PC-9 (cell line): ENCODE data around the gene COPG1. TPM values are rescaled to one million over a fixed set of nuclear protein-coding genes. Genes with fewer than 3 reads are reported as not detected.
A peak's percentile ranks its signal among the peaks of the same experiment; 100 is the strongest.

Experiments used
- BruUV-seq: library from RNA; stranded (reverse); fragments of 400-500 nt; replicated peaks from 2 replicates; lab custom pipeline; 2021; lab: Mats Ljungman, UMichigan
- CTCF ChIA-PET: fragments of 300-600 bp; sonication (Branson Sonifier 250); formaldehyde crosslinking; loops from one replicate; lab custom pipeline; 2022; ENCODE audit warnings: antibody characterized with exemption; lab: Charles Lee
- POLR2A ChIA-PET: fragments of 300-600 bp; sonication (Branson Sonifier 250); formaldehyde crosslinking; loops from one replicate; lab custom pipeline; 2022; ENCODE audit warnings: antibody characterized with exemption; ENCODE audit not compliant: unreplicated experiment; lab: Charles Lee
- DNase-seq, 2 experiments: peaks; one replicate each; pipeline versions ENCODE4 v3.0.0 to v3.0.0-alpha.2; 2015 to 2022; ENCODE audit warnings: mixed read lengths in 1 of 2
- H2AFZ ChIP-seq: fragments of 200-600 bp; sonication (generic); 2 replicates; pipeline ENCODE4 v1.8.1; 2017; ENCODE audit warnings: antibody characterized with exemption
- H3F3A ChIP-seq: fragments of 200-600 bp; sonication (generic); 2 replicates; pipeline ENCODE4 v1.8.1; 2017; ENCODE audit warnings: antibody characterized with exemption, mild to moderate bottlenecking, low read depth; ENCODE audit not compliant: insufficient read depth
- H3K27ac ChIP-seq: fragments of 200-600 bp; sonication (generic); 2 replicates; pipeline ENCODE4 v1.6.1; 2016; ENCODE audit warnings: mixed run types
- H3K27me3 ChIP-seq: fragments of 200-600 bp; sonication (generic); 2 replicates; pipeline ENCODE4 v1.6.1; 2016; ENCODE audit warnings: low read depth, mixed run types; ENCODE audit not compliant: insufficient read depth
- H3K36me3 ChIP-seq: fragments of 200-600 bp; sonication (generic); 2 replicates; pipeline ENCODE4 v1.6.1; 2016; ENCODE audit warnings: low read depth, mixed run types
- H3K4me1 ChIP-seq: fragments of 200-600 bp; sonication (generic); replicated peaks from 2 replicates; pipeline ENCODE4 v1.6.1; 2016; ENCODE audit warnings: mixed run types; ENCODE audit not compliant: insufficient read depth
- H3K4me2 ChIP-seq: fragments of 200-600 bp; sonication (generic); 2 replicates; pipeline ENCODE4 v1.6.1; 2017; ENCODE audit warnings: mixed run types
- H3K4me3 ChIP-seq: fragments of 200-600 bp; sonication (generic); 2 replicates; pipeline ENCODE4 v1.6.1; 2016; ENCODE audit warnings: mixed run types
- H3K79me2 ChIP-seq: fragments of 200-600 bp; sonication (generic); 2 replicates; pipeline ENCODE4 v1.6.1; 2017; ENCODE audit warnings: low read depth, mixed run types
- H3K9me2 ChIP-seq: fragments of 200-600 bp; sonication (generic); 2 replicates; pipeline ENCODE4 v1.8.1; 2017; ENCODE audit warnings: mild to moderate bottlenecking; ENCODE audit not compliant: insufficient read depth
- H3K9me3 ChIP-seq: fragments of 200-600 bp; sonication (generic); 2 replicates; pipeline ENCODE4 v1.8.1; 2016; ENCODE audit warnings: low read depth; ENCODE audit not compliant: insufficient read depth
- H4K20me1 ChIP-seq: fragments of 200-600 bp; sonication (generic); 2 replicates; pipeline ENCODE4 v1.8.1; 2017; ENCODE audit not compliant: insufficient read depth
- EZH2 ChIP-seq: fragments of 200-600 bp; sonication (generic); IDR thresholded peaks from 2 replicates; pipeline ENCODE4 v1.8.0; 2017; ENCODE audit warnings: antibody characterized with exemption, low read depth
- intact Hi-C: fragments of 100-400 bp; cut with micrococcal nuclease; formaldehyde crosslinking; loops from one replicate; pipeline ENCODE4 v1.10.0; 2022; ENCODE audit not compliant: unreplicated experiment
- total RNA-seq: library from RNA; stranded (reverse); gene quantifications from 2 replicates; pipeline ENCODE4 v1.2.3, GENCODE V29; 2021
- TF ChIP-seq, protein P1 (sequence below): fragments of 200-600 bp; sonication (generic); conservative IDR thresholded peaks from 2 replicates; pipeline ENCODE4 v1.6.1; 2017; ENCODE audit warnings: mixed run types, antibody characterized with exemption, mild to moderate bottlenecking, moderate library complexity

Gene COPG1
- total RNA-seq, 1 experiment from 2014 or later: 212 TPM

DNA sequence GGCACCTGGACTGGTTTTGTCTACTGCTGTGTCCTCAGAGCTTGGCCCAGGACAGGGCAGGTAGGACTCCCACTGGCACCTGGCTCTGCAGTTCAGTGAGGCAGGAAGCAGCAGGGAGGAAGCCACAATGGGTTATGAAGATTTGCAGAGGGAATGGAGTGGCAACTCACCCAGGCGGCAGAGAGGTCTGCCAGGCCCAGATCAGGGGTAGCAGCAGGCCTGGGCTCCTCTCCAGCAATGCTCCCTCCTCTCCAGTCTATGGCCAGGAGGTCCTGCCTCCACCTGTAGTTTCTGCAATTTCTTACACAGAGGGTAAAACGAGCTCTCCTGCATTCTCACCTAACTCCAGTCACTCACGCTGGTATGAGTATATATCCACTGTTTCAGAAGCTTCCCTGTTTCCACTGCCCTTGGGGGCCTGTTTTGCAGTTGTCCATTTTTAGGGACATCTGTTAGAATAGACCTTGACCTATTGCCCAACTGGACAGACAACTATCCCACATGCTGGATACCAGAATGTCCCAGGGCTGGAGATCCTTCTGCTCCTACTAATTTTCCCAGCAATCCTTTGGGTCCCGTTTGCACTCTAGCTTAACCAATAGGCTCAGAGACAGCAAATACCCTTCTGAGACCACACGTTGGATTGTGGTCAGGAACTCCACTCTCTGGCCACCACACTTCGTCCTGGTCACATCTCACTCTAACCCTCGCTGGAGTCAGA, 64.4 kb downstream of the COPG1 start:
- Histone ChIP-seq H3F3A (peaks cover 21% of the 10 kb centered on the region; the same call in 1 of the 2 replicates), H3K4me2 (peak overlapping the region; percentile 97), H3K36me3 (no peaks in the 10 kb centered on the region), H3K27ac (no peak overlapping the region), H2AFZ (no peak overlapping the region), H3K4me3 (peak overlapping the region; percentile 90; the same call in 1 of the 2 replicates), H3K79me2 (no peaks in the 10 kb centered on the region; the same call in 1 of the 2 replicates), H3K9me2 (no peaks in the 10 kb centered on the region), H3K4me1 (peaks cover 20% of the 10 kb centered on the region), H3K27me3 (no peaks in the 10 kb centered on the region), H4K20me1 (no peaks in the 10 kb centered on the region), H3K9me3 (no peaks in the 10 kb centered on the region)
- ChIA-PET POLR2A (no interaction called here), CTCF (no interaction called here)
- BruUV-seq: no TSS peak
- TF ChIP-seq, protein P1, sequence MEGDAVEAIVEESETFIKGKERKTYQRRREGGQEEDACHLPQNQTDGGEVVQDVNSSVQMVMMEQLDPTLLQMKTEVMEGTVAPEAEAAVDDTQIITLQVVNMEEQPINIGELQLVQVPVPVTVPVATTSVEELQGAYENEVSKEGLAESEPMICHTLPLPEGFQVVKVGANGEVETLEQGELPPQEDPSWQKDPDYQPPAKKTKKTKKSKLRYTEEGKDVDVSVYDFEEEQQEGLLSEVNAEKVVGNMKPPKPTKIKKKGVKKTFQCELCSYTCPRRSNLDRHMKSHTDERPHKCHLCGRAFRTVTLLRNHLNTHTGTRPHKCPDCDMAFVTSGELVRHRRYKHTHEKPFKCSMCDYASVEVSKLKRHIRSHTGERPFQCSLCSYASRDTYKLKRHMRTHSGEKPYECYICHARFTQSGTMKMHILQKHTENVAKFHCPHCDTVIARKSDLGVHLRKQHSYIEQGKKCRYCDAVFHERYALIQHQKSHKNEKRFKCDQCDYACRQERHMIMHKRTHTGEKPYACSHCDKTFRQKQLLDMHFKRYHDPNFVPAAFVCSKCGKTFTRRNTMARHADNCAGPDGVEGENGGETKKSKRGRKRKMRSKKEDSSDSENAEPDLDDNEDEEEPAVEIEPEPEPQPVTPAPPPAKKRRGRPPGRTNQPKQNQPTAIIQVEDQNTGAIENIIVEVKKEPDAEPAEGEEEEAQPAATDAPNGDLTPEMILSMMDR: no peak
- TF ChIP-seq EZH2: no peak
- intact Hi-C loops: loop anchor here (5.0 to 10.0 kb wide), 3 partner anchors 37 to 342 kb away; partner anchors contain the start of gene HMCES
- DNase-seq: no peak

DNA sequence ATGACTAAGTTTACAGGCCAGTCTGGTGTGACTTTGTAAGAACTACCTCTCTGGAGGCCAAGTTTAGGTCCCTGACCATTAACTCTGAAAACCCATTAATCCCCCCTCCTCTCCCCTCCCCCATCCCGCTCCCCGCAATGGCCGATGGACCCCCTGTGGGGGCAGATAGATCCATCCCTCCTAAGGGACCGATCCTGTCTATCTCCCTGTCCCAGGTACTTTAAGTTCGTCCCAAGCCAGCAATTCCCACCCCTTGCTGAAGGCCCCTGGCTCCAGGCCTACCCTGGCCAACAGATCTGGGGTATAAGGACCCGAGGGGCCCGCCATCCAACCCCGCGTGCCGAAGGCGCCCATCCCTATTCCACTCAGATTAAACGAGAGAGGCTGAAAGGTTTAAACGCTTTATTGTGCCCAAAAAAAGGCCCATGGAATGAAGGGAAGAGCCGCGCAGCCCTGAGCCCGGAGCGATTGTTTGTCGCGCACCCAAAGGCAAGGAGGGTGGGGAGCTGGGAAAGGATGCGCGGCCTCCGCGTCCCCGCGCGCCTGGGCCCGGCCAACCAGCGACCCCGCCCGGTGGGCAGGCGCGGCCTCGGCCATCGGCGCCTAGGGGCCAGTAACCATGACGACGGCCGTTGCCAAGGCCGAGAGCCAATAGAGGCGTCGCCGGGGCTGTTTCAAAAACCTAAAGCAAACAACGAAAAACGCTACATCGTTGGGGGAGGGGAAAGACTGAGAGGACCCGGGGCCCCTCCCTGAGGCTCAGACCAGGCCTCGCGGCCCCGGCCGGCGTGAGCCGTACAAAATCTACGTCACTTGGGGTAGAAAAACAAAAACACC, 65.2 kb downstream of the COPG1 start:
- Histone ChIP-seq H3K27me3 (no peaks in the 10 kb centered on the region), H3K36me3 (no peaks in the 10 kb centered on the region), H3K27ac (no peak overlapping the region), H3K9me2 (no peaks in the 10 kb centered on the region), H3K4me1 (peaks cover 20% of the 10 kb centered on the region), H2AFZ (peak overlapping the region; percentile 74), H3K4me3 (peak overlapping the region; percentile 90), H3K4me2 (peak overlapping the region; percentile 97), H4K20me1 (no peaks in the 10 kb centered on the region), H3K79me2 (no peaks in the 10 kb centered on the region; the same call in 1 of the 2 replicates), H3K9me3 (no peaks in the 10 kb centered on the region), H3F3A (peaks cover 17% of the 10 kb centered on the region; the same call in 1 of the 2 replicates)
- ChIA-PET CTCF (no interaction called here), POLR2A (interaction anchor here (0.7 kb wide), 1 partner anchor 287 kb away, joined by 3 read pairs; no protein-coding TSS in a partner anchor)
- intact Hi-C loops: loop anchor here (5.0 to 10.0 kb wide), 3 partner anchors 37 to 342 kb away; partner anchors contain the start of gene HMCES
- TF ChIP-seq, protein P1: no peak; the same call in 1 of the 2 replicates
- TF ChIP-seq EZH2: no peak
- no TSS peak for BruUV-seq
- peak; percentile 67 to 90 for DNase-seq
